CD14-positive monocyte (primary cell): ENCODE measurements around the gene KHDC1L. TPM values are rescaled to one million over a fixed set of nuclear protein-coding genes. Genes with fewer than 3 reads are reported as not detected.

ENCODE experiments used
- DNase-seq, 3 donors: peaks; one replicate each; pipeline ENCODE4 v3.0.0-alpha.2; 2011 to 2022
- H2AFZ ChIP-seq: 2 replicates; pipeline ENCODE4 v1.6.0; 2012; ENCODE audit warnings: mild to moderate bottlenecking, low read depth, low read length, inconsistent platforms; ENCODE audit not compliant: insufficient read depth, poor library complexity, severe bottlenecking
- H3K27ac ChIP-seq, 2 donors: 1 replicate in 1 of 2; 2 replicates in 1 of 2; pipeline ENCODE4 v1.5.1; 2012 to 2013; ENCODE audit warnings: low read length in 2 of 2, control low read depth in 1 of 2, inconsistent platforms in 1 of 2, low read depth in 1 of 2, mild to moderate bottlenecking in 1 of 2
- H3K27me3 ChIP-seq, 2 donors: one replicate each; pipeline versions ENCODE4 v1.6.0 to v1.6.1; 2011 to 2013; ENCODE audit warnings: low read length in 2 of 2; ENCODE audit not compliant: control insufficient read depth in 2 of 2, insufficient read depth in 2 of 2
- H3K36me3 ChIP-seq, 2 donors: replicated peaks in 1 of 2; 1 replicate in 1 of 2; 2 replicates in 1 of 2; pipeline versions ENCODE4 v1.5.1 to v1.6.1; 2012 to 2013; ENCODE audit warnings: low read length in 2 of 2, control low read depth in 1 of 2, inconsistent platforms in 1 of 2, mild to moderate bottlenecking in 1 of 2; ENCODE audit not compliant: insufficient read depth in 2 of 2, control insufficient read depth in 1 of 2
- H3K4me1 ChIP-seq, 2 donors: 1 replicate in 1 of 2; 2 replicates in 1 of 2; pipeline versions ENCODE4 v1.5.1 to v1.6.1; 2012 to 2013; ENCODE audit warnings: low read length in 2 of 2, control low read depth in 1 of 2, inconsistent platforms in 1 of 2, mild to moderate bottlenecking in 1 of 2, moderate library complexity in 1 of 2; ENCODE audit not compliant: insufficient read depth in 2 of 2, control insufficient read depth in 1 of 2
- H3K4me2 ChIP-seq: replicated peaks from 2 replicates; pipeline ENCODE3; 2012; ENCODE audit warnings: low read length, moderate library complexity, mild to moderate bottlenecking; ENCODE audit not compliant: poor library complexity, severe bottlenecking; ENCODE audit errors: extremely low read depth
- H3K4me3 ChIP-seq, 3 experiments: fragments of 200-600 bp in 1 of 3; sonication (generic) in 1 of 3; replicated peaks in 1 of 3; 1 replicate in 2 of 3; 2 replicates in 1 of 3; pipeline ENCODE4 v1.5.1; 2011 to 2013; ENCODE audit warnings: low read length in 3 of 3, mild to moderate bottlenecking in 3 of 3, control low read depth in 2 of 3, low read depth in 2 of 3, inconsistent platforms in 1 of 3, moderate library complexity in 1 of 3
- H3K79me2 ChIP-seq: 2 replicates; pipeline ENCODE4 v1.6.0; 2012; ENCODE audit warnings: mild to moderate bottlenecking, control low read depth, inconsistent platforms, low read length, moderate library complexity; ENCODE audit not compliant: insufficient read depth
- H3K9ac ChIP-seq: 2 replicates; pipeline ENCODE4 v1.6.0; 2017; ENCODE audit warnings: low read length, mild to moderate bottlenecking; ENCODE audit not compliant: insufficient read depth, poor library complexity, severe bottlenecking
- H3K9me3 ChIP-seq, 2 donors: replicated peaks in 1 of 2; 1 replicate in 1 of 2; 2 replicates in 1 of 2; pipeline versions ENCODE4 v1.5.1 to v1.6.1; 2012 to 2013; ENCODE audit warnings: low read length in 2 of 2, control low read depth in 1 of 2; ENCODE audit not compliant: control insufficient read depth in 1 of 2, insufficient read depth in 1 of 2
- H4K20me1 ChIP-seq: 2 replicates; pipeline ENCODE4 v1.6.0; 2012; ENCODE audit warnings: mild to moderate bottlenecking, low read length, control low read depth, moderate library complexity; ENCODE audit not compliant: insufficient read depth
- H3K27ac Mint-ChIP-seq, 7 donors: one replicate each; pipeline ENCODE4 v1.8.0; 2020; ENCODE audit warnings: mild to moderate bottlenecking in 7 of 7, mixed read lengths in 7 of 7, moderate library complexity in 6 of 7, inconsistent platforms in 2 of 7
- H3K27me3 Mint-ChIP-seq, 3 donors: one replicate each; pipeline ENCODE4 v1.8.0; 2021 to 2022; ENCODE audit warnings: low read depth in 3 of 3, mild to moderate bottlenecking in 3 of 3, mixed read lengths in 3 of 3, moderate library complexity in 3 of 3, inconsistent platforms in 1 of 3
- H3K36me3 Mint-ChIP-seq, 2 donors: one replicate each; pipeline ENCODE4 v1.8.0; 2020; ENCODE audit warnings: mixed read lengths in 2 of 2, inconsistent platforms in 1 of 2, mild to moderate bottlenecking in 1 of 2
- H3K4me1 Mint-ChIP-seq: one replicate; pipeline ENCODE4 v1.8.0; 2020; ENCODE audit warnings: mild to moderate bottlenecking, mixed read lengths
- H3K4me3 Mint-ChIP-seq, 2 donors: one replicate each; pipeline ENCODE4 v1.8.0; 2020; ENCODE audit warnings: mild to moderate bottlenecking in 2 of 2, mixed read lengths in 2 of 2, moderate library complexity in 1 of 2
- H3K9me3 Mint-ChIP-seq, 7 donors: one replicate each; pipeline ENCODE4 v1.8.0; 2020 to 2022; ENCODE audit warnings: mixed read lengths in 7 of 7, mild to moderate bottlenecking in 6 of 7, moderate library complexity in 6 of 7, inconsistent platforms in 2 of 7
- CTCF ChIP-seq: fragments of 200-600 bp; IDR thresholded peaks from one replicate; pipeline ENCODE4 v1.8.0; 2022; ENCODE audit warnings: antibody characterized with exemption, mild to moderate bottlenecking
- WGBS: methylation state at CpG from one replicate; pipeline ENCODE4 v1.1.5; 2013; ENCODE audit warnings: missing lambda C conversion rate; ENCODE audit not compliant: insufficient coverage; 5-methylcytosine and 5-hydroxymethylcytosine counted together
- intact Hi-C, 2 donors: fragments of 100-400 bp; cut with micrococcal nuclease; formaldehyde crosslinking; loops; one replicate each; pipeline versions ENCODE4 v1.15.0 to v1.15.1; 2023
- polyA plus RNA-seq, 3 donors: library from polyadenylated mRNA; depleted of rRNA in 1 of 3; unstranded in 2 of 3; stranded (reverse) in 1 of 3; fragments of 300-500 nt in 2 of 3; fragments of >200 nt in 1 of 3; fragmentation: Illumina TruSeq in 2 of 3; gene quantifications; 1 replicate in 2 of 3; 2 replicates in 1 of 3; pipeline ENCODE4 v1.2.3, GENCODE V29; 2012 to 2021

The KHDC1L gene
- polyA plus RNA-seq, 3 donors: not detected

DNA sequence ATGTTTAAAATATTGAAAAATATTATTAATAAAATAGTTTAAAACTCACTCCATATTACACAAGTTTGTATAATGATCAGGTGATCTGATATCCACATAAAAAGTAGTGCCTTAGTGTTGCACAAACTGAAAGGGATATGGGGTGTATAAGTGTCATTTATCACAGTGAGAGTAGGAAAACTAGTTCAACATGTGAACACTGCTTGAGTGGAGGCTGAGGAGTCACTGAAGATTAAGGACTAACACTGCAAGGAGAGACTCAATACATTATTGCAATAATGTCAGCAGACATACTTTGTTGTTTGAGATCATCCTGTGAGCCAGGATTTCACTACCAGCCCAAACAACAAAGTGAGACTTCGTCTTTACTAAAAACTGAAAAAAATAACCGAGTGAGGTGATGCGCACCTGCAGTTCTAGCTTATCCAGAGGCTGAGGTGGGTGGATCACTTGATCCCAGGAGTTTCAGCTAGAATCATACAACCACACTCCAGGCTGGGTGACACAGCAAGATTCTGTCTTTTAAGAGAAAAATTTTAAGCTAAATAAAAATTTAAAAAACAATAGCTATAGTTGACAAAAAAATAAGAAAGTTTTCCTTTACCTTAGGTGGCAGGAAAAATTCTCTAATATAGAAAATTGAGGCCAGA, 2.4 kb upstream of the KHDC1L start:
- H3K9me3 Mint-ChIP-seq: peaks cover 5 to 25% (median 16%) of the 10 kb centered on the region in 7 donors
- no peaks in the 10 kb centered on the region for H3K36me3 ChIP-seq
- H3K79me2 ChIP-seq: no peaks in the 10 kb centered on the region
- H3K4me3 ChIP-seq: no peak overlapping the region
- no CpG with 5 or more reads among the region's 3 CpGs for WGBS
- no peaks in the 10 kb centered on the region for H3K36me3 Mint-ChIP-seq
- H3K27ac Mint-ChIP-seq: no peak overlapping the region
- peaks cover 0 to 3% (median 2%) of the 10 kb centered on the region in 3 donors for H3K27me3 Mint-ChIP-seq
- intact Hi-C loops: no loop called here
- TF ChIP-seq CTCF: no peak
- no peak overlapping the region for H3K4me3 Mint-ChIP-seq
- no peak overlapping the region for H3K27ac ChIP-seq
- peaks cover 0 to 19% of the 10 kb centered on the region in 2 donors for H3K9me3 ChIP-seq
- H3K4me1 Mint-ChIP-seq: peaks cover 2% of the 10 kb centered on the region
- no peaks in the 10 kb centered on the region for H3K4me1 ChIP-seq
- no peak overlapping the region for H3K4me2 ChIP-seq
- H2AFZ ChIP-seq: no peak overlapping the region
- H3K9ac ChIP-seq: no peak overlapping the region
- DNase-seq: no peak
- H3K27me3 ChIP-seq: no peaks in the 10 kb centered on the region
- no peaks in the 10 kb centered on the region for H4K20me1 ChIP-seq

DNA sequence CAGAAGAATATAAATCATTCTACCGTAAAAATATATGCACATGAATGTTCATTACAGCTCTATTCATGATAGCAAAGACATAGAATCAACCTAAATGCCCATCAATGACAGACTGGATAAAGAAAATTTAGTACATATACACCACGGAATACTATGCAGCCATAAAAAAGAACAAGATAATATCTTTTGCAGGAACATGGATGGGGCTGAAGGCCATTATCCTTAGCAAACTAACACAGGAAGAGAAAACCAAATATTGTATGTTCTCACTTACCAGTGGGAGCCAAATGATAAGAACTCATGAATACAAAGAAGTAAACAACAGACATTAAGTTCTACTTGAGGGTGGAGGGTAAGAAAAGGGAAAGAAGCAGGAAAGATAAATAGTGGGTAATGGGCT, 8.4 kb downstream of the KHDC1L start:
- H3K27ac ChIP-seq: no peak overlapping the region
- no peaks in the 10 kb centered on the region for H3K36me3 ChIP-seq
- no peaks in the 10 kb centered on the region for H3K9me3 ChIP-seq
- no peaks in the 10 kb centered on the region for H3K79me2 ChIP-seq
- no peaks in the 10 kb centered on the region for H3K4me1 ChIP-seq
- H3K27me3 ChIP-seq: no peaks in the 10 kb centered on the region
- intact Hi-C loops: no loop called here
- no peaks in the 10 kb centered on the region for H3K4me1 Mint-ChIP-seq
- WGBS: no CpG with 5 or more reads among the region's 2 CpGs
- no peak overlapping the region for H3K9ac ChIP-seq
- no peak overlapping the region for H3K27ac Mint-ChIP-seq
- H3K9me3 Mint-ChIP-seq: peaks cover 0 to 3% (median 1%) of the 10 kb centered on the region in 7 donors
- H3K4me2 ChIP-seq: no peak overlapping the region
- no peaks in the 10 kb centered on the region for H4K20me1 ChIP-seq
- H3K27me3 Mint-ChIP-seq: peaks cover 0 to 7% (median 0%) of the 10 kb centered on the region in 3 donors
- no peak overlapping the region for H2AFZ ChIP-seq
- no peak for DNase-seq
- H3K4me3 ChIP-seq: no peak overlapping the region
- H3K36me3 Mint-ChIP-seq: no peaks in the 10 kb centered on the region
- no peak for TF ChIP-seq CTCF
- no peak overlapping the region for H3K4me3 Mint-ChIP-seq
